Right atrium auricular region (tissue), 2 donors: Measurements from ENCODE around the gene CWC15. TPM values are rescaled to one million over a fixed set of nuclear protein-coding genes. Genes with fewer than 3 reads are reported as not detected.

Source experiments
- DNase-seq: peaks from one replicate; pipeline ENCODE4 v3.0.0-alpha.2; 2019; ENCODE audit warnings: low spot score
- H3K27ac ChIP-seq, 2 donors: fragments of 200-600 bp; sonication (generic); 1 replicate in 1 of 2; 2 replicates in 1 of 2; pipeline ENCODE4 v1.5.1; 2016 to 2019
- H3K27me3 ChIP-seq, 2 donors: fragments of 200-600 bp; sonication (generic); one replicate each; pipeline versions ENCODE4 v1.5.1 to v1.6.0; 2017 to 2019
- H3K36me3 ChIP-seq: fragments of 200-600 bp; sonication (generic); one replicate; pipeline ENCODE4 v1.5.1; 2016
- H3K4me1 ChIP-seq, 2 donors: fragments of 200-600 bp; sonication (generic); one replicate each; pipeline versions ENCODE4 v1.5.1 to v1.6.0; 2017 to 2019
- H3K4me3 ChIP-seq, 2 donors: fragments of 200-600 bp; sonication (generic); 1 replicate in 1 of 2; 2 replicates in 1 of 2; pipeline ENCODE4 v1.5.1; 2017 to 2019; ENCODE audit warnings: mild to moderate bottlenecking in 1 of 2, moderate library complexity in 1 of 2
- H3K9me3 ChIP-seq, 2 donors: fragments of 200-600 bp; sonication (generic); one replicate each; pipeline ENCODE4 v1.5.1; 2019
- CTCF ChIP-seq, 2 donors: fragments of 200-600 bp; sonication (generic); IDR thresholded peaks; one replicate each; pipeline ENCODE4 v1.5.1; 2019; ENCODE audit warnings: antibody characterized with exemption in 2 of 2
- total RNA-seq, 2 donors: library from RNA; depleted of rRNA; stranded (reverse); fragments of >200 nt; gene quantifications; one replicate each; pipeline ENCODE4 v1.1.0, GENCODE V29; 2016

CWC15 gene
- total RNA-seq, 2 donors from 2014 or later = 45.3 to 48.6 TPM

DNA sequence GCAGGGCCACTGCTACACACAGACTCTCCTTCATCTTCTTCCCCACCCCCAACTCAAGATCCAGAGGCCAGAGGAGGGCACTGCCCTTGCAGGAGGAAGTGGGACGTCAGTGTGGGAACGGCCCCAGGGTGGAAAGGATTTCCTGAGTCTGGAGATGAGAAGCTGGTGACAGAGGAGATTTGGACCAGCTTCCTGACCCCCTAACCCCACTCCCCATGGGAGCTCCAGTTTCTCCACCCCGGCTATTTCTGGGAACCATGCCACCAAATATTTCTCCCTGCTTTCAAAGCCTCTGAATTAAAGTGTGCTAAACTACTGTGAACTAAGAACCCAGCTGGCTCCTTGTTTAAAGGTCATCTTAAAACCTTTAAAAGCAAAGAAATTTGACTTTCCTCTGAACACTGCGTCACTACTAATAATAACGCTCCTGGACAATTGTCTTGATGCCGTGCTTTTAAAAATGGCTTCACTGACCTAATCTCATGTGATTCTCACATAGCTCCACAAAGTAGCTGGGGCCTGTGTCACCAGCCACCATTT lies 46.6 kb downstream of the CWC15 start:
- H3K36me3 ChIP-seq = no peaks in the 10 kb centered on the region
- H3K9me3 ChIP-seq = no peaks in the 10 kb centered on the region
- no peaks in the 10 kb centered on the region for H3K27me3 ChIP-seq
- TF ChIP-seq CTCF (IDR thresholded peaks at IDR 0.05) = no peak
- peak; percentile 94 for DNase-seq
- peak overlapping the region; percentile 69 to 77 for H3K27ac ChIP-seq
- H3K4me3 ChIP-seq = no peak overlapping the region
- peaks cover 0 to 32% of the 10 kb centered on the region in 2 donors for H3K4me1 ChIP-seq

GRCh38 chr11:94926271-94926625 lies 47.1 kb downstream of the CWC15 start:
- Histone ChIP-seq H3K4me1 (peaks cover 0 to 32% of the 10 kb centered on the region in 2 donors), H3K9me3 (no peaks in the 10 kb centered on the region), H3K27me3 (no peaks in the 10 kb centered on the region), H3K4me3 (no peak overlapping the region), H3K36me3 (no peaks in the 10 kb centered on the region), H3K27ac (peak overlapping the region; percentile 69 to 77)
- no peak for TF ChIP-seq CTCF (IDR thresholded peaks at IDR 0.05)
- DNase-seq = no peak

DNA sequence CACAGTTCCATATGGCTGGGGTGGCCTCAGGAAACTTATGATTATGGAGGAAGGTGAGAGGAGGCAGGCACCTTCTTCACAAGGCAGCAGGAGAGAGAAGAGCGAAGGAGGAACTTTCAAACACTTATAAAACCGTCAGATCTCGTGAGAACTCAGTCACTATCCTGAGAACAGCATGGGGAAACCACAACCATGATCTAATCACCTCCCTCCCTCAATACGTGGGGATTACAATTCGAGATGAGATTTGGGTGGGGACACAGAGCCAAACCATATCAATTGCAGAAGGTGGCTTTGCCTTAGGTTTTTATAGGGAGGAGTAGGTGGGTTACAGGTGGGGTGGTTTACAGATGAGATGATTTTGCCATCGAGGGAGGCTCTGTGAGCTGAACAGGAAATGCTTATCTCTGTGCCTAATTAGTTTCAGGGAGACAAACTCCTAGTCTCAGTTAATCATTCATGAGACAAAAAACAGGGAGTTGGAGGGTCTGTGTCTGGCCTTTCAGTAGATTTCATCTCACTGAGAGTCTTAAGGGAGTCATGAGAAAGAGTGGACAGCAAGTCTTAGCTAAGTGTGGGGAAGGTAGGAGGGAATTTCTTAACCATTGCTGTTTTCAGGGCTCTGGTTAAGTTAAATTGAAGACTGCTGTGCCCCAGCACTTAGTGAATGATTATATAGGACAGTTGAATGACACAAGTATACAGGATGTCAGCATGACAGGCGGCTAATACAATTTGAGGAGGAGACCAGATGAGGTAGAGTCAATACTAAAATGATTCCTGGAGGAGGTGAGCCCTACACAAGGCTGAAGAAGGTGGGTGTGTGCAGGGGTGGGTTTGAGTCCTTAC lies 47.7 kb downstream of the CWC15 start:
- Histone ChIP-seq H3K27me3 (no peaks in the 10 kb centered on the region), H3K36me3 (no peaks in the 10 kb centered on the region), H3K4me1 (peaks cover 0 to 32% of the 10 kb centered on the region in 2 donors), H3K4me3 (no peak overlapping the region), H3K27ac (peak overlapping the region; percentile 69 to 77), H3K9me3 (no peaks in the 10 kb centered on the region)
- TF ChIP-seq CTCF (IDR thresholded peaks at IDR 0.05) = no peak
- DNase-seq = no peak

- Histone ChIP-seq H3K27me3 (no peaks in the 10 kb centered on the region), H3K36me3 (no peaks in the 10 kb centered on the region), H3K9me3 (no peaks in the 10 kb centered on the region), H3K4me1 (peaks cover 0 to 32% of the 10 kb centered on the region in 2 donors), H3K4me3 (no peak overlapping the region), H3K27ac (no peak overlapping the region)
- DNase-seq = no peak
- TF ChIP-seq CTCF (IDR thresholded peaks at IDR 0.05) = no peak
These were observed 48.7 kb downstream of the CWC15 start for GRCh38 chr11:94924612-94925011.

DNA sequence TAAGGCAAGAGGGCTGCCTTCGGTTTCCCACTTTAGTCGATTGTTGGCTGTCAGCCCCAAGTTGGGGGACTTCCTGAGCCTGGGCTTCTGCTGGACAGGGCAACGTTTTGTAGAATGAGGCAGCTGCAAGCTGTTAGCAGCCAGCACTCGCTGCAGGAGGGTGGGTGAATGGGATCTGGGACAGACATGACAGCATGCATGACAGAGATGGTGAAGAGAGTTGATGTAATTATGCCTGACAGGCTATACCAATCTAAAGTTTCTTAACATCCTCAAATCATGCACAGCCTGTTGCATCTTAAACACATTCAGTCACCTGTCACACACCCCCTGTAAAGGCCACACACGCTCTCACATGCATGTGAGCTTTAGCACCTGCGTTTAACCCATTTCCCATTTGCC lies 49.2 kb downstream of the CWC15 start:
- H3K27me3 ChIP-seq = no peaks in the 10 kb centered on the region
- DNase-seq = no peak
- TF ChIP-seq CTCF (IDR thresholded peaks at IDR 0.05) = no peak
- no peak overlapping the region for H3K4me3 ChIP-seq
- no peaks in the 10 kb centered on the region for H3K36me3 ChIP-seq
- no peak overlapping the region for H3K27ac ChIP-seq
- H3K4me1 ChIP-seq = peaks cover 0 to 32% of the 10 kb centered on the region in 2 donors
- no peaks in the 10 kb centered on the region for H3K9me3 ChIP-seq
